HFF-Myc (cell line): Measurements from ENCODE around the gene RING1.

ENCODE experiments used
- DNase-seq: peaks from one replicate; pipeline ENCODE4 v3.0.0-alpha.2; 2011; ENCODE audit warnings: low read depth; ENCODE audit errors: extremely low read depth
- H3K4me3 ChIP-seq: replicated peaks from 2 replicates; pipeline ENCODE4 v1.5.1; 2011; ENCODE audit warnings: low read depth, mild to moderate bottlenecking, control low read depth, low read length
- CTCF ChIP-seq: IDR thresholded peaks from 2 replicates; pipeline ENCODE4 v1.5.1; 2012; ENCODE audit warnings: mild to moderate bottlenecking, low read depth, low read length, control low read depth; ENCODE audit errors: missing control alignments

RING1 gene

GRCh38 chr6:33198853-33199436 lies 9.4 kb upstream of the RING1 start:
- DNase-seq: no peak
- H3K4me3 ChIP-seq: peak overlapping the region; percentile 85
- no peak for TF ChIP-seq CTCF

GRCh38 chr6:33199687-33200218 lies 8.5 kb upstream of the RING1 start:
- DNase-seq: no peak
- TF ChIP-seq CTCF: no peak
- peak overlapping the region; percentile 85 for H3K4me3 ChIP-seq

GRCh38 chr6:33200219-33201146 lies 7.8 kb upstream of the RING1 start, which contains the start of the genes RXRB and SLC39A7:
TSS of gene RXRB (minus strand) at chr6:33200665. CDS start at chr6:33200476, 189 bp downstream.
TSS of gene SLC39A7 (plus strand) at chr6:33200867. CDS start at chr6:33201246, 379 bp downstream.
- no peak for TF ChIP-seq CTCF

GRCh38 chr6:33201147-33201545 lies 7.2 kb upstream of the RING1 start:
- TF ChIP-seq CTCF: no peak
- peak overlapping the region; percentile 85 for H3K4me3 ChIP-seq
- DNase-seq: no peak

More at GRCh38 chr6:33200219-33201146, 7.8 kb upstream of the RING1 start, which contains the start of the genes RXRB and SLC39A7:
- H3K4me3 ChIP-seq: peak within 1 kb of the TSS; percentile 85
- DNase-seq: peak; percentile 97

GRCh38 chr6:33201935-33202334 lies 6.4 kb upstream of the RING1 start:
- no peak for TF ChIP-seq CTCF
- H3K4me3 ChIP-seq: peak overlapping the region; percentile 85
- no peak for DNase-seq

GRCh38 chr6:33202799-33203198 lies 5.5 kb upstream of the RING1 start:
- no peak for DNase-seq
- peak overlapping the region; percentile 85 for H3K4me3 ChIP-seq
- no peak for TF ChIP-seq CTCF
